HT-29 (cell line): ENCODE measurements around the gene PTPRH. TPM values are rescaled to one million over a fixed set of nuclear protein-coding genes. Genes with fewer than 3 reads are reported as not detected.
"Not testable (repeated sequence)": the region's sequence is repeated elsewhere in the genome, so short reads cannot be mapped to it uniquely, and the experiment has no call there.

Experiments used
- DNase-seq: peaks from one replicate; pipeline ENCODE4 v3.0.0-alpha.2; 2015; ENCODE audit warnings: low spot score
- total RNA-seq: library from RNA; depleted of rRNA; stranded (reverse); fragments of >200 nt; shearing (Covaris generic); gene quantifications from 2 replicates; pipeline ENCODE4 v1.2.3, GENCODE V29; 2014

The PTPRH gene
- total RNA-seq, 1 experiment from 2014 or later, result 103 TPM

DNA sequence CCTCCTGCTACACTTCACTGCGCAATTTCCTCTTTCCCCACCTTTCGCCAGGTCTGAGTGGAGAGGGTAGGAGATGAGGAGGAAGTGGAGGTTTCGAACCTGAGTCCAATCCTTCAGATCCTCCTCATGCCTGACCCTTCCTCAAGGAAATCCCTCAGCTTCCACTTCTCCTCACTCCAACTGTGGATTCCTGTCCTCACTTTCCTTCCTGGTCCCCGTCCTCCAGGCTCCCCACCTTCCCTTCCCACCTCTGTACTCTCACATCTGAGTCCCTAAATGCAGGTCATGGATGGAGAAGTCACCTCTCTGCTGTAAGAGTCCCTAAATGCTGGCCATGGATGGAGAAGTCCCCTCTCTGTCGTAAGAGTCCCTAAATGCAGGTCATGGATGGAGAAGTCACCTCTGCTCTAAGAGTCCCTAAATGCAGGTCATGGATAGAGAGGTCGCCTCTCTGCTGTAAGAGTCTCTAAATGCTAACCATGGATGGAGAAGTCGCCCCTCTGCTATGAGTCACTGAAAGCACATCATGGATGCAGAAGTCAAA, 16.2 kb upstream of the PTPRH start:
- peak; percentile 27 for DNase-seq

DNA sequence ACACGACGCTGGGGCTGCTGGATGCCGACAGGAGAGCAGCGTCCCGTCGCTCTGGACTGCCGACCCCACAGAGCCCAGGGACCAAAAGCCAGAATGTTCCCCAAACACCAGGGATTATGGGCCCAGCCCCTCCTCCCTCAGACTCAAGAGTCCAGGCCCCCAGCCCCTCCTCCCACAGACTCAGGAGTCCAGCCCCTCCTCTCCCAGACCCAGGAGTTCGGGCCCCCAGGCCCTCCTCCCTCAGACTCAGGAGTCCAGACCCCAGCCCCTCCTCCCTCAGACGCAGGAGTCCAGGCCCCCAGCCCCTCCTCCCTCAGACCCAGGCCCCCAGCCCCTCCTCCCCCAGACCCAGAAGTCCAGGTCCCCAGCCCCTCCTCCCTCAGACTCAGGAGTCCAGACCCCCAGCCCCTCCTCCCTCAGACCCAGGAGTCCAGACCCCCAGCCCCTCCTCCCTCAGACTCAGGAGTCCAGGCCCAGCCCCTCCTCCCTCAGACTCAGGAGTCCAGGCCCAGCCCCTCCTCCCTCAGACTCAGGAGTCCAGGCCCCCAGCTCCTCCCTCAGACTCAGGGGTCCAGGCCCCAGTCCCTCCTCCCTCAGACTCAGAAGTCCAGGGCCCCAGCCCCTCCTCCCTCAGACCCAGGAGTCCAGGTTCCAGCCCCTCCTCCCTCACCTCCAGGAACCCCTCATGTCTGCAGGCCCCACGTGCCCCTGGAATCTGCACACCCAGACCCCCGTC, 15.5 kb upstream of the PTPRH start:
- not testable (repeated sequence) for DNase-seq

DNA sequence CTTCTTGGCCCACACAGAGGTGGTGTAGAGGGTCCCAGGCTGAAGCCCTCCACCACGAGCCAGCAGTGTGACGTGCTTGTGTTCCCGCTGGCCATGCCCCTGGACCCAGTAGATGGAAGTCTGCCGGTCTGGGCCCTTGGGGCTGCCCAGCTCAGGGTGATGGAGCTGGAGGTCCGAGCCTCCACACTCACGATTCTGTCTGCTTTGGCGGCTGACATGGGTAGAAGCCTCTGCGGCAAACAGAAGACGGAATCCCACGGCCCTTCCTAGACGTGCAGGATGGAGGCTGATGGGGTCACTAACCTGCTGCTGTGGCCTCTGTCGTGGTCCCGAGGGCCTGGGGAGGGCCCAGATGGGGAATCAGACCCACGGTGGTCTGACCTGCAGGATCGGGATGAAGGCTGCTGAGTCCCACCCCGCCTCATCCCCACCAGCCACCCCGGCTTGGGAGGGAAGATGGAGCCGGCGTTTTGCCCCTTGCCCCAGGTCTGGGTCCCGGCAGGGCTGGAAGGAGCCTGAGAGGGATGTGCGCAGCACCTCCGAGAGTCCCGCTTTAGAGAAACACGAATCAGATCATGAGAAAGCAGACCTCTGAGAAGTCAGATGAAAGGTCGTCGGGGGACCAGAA, 14.9 kb upstream of the PTPRH start:
- DNase-seq, result no peak

DNA sequence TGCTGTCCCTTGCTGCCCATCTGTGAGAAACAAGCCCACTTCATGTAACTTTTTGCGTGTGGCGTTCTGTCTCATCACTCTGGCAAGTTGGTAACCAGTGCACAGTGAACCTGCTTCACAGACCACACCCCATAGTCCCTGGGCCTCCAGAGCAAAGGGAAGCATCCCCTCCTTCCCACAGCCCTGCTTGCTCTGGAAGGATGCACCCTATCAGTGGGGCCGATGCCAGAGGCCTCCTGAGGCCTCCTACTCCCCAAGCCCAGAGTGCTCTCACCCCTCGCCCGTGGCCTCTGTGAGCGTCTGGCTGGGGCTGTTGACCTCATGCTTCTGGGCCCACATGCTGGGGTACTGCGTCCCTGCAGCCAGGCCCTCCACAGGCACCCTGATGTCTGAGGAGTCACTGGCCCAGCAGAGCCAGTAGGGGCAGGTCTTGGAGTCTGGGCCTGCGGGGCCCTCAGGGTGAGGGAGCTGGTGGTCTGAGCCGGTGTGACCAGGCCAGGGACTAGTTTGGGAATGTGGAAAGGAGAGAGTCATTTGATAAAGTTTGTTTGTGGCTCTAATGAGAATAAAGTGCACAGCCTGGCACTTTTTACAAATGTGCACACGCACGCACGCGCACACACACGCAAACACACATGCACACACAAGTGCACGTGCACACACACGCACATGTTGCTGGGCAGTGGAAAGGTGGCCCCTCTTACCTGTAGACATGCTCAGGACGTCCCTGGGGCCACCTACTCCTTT, 14.2 kb upstream of the PTPRH start:
- no peak for DNase-seq

DNA sequence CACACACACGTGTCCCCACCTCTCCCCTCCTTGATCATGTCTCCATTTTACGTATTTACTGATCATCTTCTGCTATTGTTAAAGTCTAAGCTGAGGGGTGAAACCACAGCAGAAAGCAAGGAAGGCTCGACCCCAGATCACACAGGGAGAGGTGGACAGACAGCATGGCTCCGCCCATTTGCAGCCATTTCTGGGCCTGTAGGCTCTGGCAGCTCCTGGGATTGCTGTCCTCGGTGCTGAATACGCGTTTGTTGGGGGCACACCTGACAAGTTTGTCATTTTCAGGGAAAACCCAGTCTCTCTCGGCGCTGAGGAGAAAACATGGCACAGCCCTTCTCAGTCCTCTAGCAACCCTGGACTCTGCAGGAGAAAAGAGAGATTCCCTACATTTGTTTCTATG, 11.2 kb upstream of the PTPRH start:
- DNase-seq, result no peak

DNA sequence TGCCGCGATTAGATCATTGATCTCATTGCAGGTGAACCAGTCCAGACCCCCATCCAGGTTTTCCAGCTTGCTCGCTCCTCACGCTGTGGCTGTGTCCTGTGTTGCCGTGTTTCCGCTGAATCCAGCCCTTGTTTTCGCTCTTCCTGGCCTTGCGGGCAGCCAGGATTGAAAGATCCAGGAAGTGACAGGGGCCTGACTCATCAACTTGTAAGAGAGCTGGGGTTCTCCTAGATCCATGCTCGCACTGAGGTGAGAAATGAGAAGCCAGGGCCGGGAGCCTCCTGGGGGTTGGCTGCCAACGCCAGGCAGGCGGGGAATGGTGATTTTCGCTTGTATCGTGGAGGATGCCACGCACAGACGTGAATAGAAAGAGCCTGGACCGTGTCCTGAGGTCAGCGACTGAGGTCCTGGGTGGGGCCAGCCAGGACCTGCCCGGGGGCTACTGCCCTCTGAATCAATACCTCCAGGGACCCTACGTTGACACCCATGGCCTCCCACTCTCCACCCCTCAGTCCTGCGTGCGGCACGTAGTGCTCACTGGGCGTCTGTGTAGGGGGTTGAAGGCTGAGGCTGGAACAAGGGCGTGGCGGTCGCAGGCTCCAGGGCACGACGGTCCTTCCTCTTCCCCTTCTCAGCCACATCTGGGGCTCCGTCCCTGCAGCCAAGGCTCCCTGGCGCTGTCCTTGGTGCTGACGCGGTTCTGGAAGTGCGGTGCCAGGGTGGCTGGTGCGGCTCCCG, 7.3 kb upstream of the PTPRH start:
- DNase-seq, result peak; percentile 99

DNA sequence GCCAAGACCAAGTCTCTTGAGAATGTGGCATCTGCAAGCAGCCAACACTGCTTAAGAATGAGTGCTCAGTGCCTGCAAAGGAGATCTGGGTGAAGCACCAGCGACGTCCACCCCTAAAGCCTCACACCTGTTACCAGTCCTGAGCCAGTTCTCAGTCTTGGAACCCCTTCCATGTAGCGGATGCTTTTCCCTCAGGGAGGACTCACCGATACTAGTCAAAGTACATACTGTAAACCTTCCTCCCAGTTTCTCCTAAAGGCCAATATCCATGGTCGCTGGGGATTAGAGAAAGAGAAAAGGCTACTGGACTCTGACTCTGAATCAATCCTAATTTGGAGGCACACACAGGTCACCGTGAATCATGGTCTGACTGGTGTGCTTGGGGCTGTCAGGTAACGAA, 4.2 kb upstream of the PTPRH start:
- DNase-seq, result no peak

DNA sequence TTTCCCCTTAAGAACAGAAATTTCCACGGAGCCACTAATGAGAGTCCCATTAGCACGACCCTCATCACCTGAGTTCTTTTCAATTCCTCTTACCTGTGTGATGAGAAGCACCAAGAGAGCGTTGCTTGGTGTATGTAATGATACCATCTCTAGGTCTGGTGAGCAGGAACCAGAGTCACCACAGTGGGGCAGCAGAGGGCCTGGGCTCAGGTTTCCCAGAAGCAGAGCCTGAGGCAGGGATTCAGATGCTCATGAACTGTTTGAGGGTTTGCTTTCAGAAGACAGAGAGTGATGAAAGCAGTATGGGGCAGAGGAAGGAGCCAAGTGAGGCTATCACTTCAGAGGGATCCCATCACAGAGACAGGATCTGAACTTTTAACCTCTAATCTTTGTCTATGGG, 3.1 kb upstream of the PTPRH start:
- peak; percentile 98 for DNase-seq

DNA sequence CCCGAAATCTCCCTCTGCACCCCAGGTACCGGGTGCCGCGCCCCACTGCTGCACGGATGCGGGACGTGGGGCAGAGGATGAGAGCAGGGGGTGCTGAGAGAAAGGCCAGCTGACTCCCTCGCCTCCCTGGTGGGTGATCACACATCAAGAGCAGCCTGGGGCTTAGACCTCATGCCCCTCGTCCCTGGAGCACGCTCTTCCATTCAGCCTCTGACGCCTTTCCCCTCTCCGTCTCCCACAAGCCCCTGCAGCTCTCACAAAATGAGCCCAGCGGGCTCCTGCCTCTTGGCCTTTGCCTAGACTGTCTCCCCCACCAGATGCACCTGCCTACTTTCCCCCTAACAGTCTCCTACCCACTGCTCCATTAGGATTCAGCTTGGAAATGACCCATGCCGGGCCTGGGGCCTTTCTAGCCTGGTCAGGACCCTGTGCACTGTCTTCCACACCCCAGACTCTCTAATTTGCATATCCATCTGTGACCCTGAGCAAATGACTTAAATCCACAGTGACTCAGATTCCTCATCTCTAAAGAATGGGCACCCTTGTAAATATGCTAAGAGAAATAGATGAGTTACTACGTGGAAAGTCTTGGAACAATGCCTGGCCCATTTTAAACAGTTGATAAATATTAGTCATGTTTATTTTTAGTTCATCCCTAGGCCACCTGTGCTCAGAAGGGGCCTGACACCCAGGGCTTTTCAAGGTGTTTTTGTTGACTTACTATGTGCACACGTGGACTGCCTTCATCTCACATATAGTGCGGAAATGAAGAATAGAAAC, 582 bp upstream of the PTPRH start:
- DNase-seq, result peak; percentile 95

DNA sequence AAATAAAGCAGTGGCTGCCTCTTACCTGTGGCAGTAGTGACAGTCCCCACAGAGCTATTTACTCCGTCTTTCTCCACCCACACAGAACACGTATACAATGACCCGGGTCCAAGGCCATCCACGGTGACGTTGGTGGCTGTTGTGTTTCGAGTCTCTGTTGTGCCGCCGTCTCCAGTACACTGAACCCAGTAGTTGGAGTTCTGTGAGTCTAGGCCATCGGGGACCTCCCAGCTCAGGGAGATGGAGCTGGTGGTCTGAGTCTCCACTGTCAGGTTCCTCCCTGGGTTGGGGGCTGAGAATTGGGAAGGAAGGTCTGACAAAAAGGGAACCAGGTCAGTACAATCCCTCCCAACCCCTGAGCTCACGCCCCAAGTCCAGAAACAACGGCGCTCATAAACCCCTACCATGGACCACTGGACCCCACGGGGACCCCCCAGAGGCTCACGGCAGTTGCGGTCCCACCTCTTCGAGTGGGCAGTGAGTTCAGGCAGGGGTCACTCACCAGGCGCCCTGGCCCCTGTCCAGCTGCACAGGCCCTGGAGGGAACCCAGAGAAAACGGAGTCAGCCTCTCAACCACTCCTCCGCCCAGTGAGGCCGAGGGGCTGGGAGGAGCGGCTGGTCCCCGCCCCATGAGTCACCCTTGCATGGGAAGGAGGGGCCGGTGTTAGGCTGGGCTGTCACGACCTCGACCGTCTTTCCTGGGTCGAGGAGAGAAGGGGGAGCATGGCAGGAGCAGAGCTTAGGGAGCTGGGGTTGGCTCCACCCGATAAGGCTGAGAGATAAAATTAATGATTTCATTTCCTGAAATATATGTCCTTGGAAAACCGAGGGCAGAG, 2.4 kb downstream of the PTPRH start:
- peak; percentile 99 for DNase-seq

DNA sequence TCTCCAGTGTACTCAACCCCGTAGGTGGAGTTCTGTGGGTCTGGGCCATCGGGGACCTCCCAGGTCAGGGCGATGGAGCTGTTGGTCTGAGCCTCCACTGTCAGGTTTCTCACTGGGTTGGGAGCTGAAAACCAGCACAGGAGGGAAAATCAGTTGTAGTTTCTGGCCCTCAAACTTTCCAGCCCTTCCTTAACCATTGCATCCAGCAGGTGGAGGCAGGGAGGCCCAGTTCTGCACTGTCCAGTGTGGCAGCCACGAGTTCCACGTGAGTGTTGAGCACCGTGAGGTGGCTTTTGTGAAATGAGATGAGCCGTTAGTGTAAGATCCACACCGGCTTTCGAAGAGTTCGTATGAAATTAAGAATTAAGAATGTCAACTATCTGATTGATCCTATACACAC, 7.1 kb downstream of the PTPRH start:
- peak; percentile 35 for DNase-seq

DNA sequence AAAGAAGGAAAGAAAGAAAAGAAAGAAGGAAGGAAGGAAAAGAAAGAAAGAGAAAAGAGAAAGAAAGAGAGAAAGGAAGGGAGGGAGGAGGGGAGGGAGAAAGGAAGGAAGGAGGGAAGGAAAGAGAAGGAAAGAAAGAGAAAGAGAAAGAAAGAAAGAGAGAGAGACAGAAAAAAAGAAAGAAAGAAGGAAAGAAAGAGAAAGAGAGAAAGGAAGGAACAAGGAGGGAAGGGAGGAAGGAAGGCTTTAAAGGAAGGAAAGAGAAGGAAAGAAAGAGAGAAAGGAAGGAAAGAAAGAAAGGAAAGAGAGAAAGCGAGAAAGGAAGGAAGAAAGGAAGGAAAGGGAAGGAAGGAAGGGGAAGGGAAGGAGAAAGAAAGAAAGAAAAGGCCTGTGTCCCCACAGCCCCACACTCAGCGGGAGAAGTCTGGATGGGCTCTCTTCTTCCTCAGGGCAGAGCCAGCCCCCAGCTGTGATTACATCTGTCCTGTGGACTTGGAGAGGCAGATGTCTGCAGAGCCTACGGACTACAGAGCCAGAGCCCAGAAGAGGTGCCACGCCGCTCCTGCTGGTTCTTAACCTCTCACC, 9.6 kb downstream of the PTPRH start:
- no peak for DNase-seq

DNA sequence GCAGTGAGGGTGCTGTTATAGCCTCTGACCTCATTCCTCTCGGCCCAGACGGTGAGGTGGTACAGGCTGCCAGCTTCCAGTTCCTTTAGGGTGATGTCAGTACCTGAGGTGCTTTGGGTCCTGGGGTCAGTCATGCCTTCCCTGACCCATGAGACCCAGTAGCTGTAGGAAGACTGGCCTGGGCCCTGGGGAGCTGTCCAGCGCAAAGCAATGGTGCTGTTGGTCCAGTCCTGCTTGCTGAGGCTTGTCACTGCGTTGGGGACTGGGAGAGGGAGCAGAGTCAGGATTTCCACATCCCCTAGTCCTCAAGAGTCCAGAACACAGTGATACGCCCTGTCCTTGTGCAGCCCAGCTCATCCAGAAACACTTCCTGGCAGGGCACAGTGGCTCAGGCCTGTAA, 10.7 kb downstream of the PTPRH start:
- no peak for DNase-seq

DNA sequence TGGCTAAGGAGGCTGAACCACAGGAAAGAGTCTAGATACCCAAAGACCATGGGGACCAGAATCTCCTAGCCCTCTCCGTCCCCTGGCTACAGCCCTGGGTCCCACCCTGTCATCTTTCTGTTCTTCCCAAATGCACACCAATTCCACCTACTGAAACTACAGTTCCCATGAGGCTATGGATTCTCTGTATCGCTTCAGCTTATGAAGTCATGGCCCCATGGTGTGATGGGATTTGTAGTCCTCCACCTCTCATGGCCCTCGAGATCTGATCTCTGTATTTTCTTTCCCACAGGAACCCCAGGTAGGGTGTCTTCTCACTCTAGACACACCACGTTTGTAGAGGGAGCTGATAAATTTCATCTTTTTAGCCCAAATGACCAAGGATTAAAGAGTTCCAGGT, 11.8 kb downstream of the PTPRH start:
- DNase-seq, result no peak

DNA sequence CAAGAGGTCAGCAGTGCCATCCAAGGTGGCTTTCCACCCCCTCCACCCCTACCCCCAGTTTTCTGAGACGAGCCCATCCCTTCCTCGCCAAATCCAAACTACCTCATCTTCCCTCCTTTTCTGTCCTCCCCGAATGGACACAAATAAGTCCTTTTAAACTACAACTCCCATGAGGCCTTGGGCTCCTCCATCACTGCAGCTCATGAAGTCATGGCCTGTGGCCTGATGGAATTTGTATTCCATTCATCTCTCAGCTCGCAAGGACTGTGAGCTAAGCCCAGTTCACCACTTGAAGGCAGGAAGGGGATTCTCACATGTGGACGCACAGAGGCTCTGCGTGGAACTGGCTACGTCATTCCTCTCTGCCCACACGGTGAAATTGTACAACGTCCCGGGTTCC, 12.5 kb downstream of the PTPRH start:
- DNase-seq, result peak; percentile 51

DNA sequence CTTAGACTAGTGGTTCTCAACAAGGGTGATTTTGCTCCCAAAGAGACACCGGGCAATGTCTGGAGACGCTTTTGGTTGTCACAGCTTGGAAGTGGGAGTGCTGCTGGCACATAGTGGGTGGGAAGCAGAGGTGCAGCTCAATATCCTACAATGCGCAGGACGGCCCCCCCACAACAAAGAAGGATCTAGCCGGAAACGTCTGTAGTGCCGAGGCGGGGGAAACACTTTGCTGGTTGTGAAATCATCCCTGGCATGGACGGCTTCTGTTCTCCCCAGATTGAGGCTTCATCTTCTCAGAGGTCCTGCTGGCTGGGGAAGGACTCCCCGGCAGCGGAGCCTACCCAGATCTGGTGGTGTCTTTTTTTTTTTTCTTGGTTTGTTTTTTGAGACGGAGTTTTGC, 15.8 kb downstream of the PTPRH start:
- DNase-seq, result no peak

DNA sequence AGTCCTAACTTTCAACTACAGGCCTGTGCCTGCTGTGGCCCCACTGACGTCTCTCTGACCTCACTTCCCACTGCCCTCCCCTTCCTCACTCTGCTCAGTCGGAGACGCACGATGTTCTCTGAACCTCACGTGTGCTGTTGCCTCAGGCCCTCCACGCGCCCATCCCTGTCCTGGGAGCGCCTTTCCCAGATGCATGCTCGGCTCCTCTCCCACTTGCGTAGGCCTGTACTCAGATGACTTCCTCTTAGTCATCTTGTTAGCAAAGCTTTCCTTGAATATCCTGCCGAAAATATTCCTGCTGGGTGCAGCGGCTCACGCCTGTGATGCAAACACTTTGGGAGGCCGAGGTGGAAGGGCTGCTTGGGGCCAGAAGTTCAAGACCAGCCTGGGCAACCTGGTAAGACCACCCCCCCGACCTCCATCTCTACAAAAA, 19.9 kb downstream of the PTPRH start:
- no peak for DNase-seq

DNA sequence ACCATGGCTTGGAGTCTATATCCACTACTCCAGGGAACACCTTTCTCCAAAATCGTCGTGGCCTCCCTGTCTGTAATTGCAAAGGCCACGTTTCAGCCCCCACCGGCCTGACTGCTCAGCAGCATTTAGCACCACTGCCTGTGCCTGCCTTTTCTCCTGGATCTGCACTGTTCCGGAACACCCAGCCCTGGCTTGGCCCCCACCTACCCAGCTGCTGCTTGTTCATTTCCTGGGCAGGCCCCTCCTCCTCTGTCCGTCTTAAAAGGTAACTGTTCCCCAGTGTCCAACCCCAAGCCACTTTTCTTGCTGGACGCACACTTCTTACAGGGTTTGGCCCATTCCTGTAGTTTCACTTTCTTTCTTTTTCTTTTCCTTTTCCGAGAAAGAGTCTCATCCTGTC, 20.7 kb downstream of the PTPRH start:
- no peak for DNase-seq

DNA sequence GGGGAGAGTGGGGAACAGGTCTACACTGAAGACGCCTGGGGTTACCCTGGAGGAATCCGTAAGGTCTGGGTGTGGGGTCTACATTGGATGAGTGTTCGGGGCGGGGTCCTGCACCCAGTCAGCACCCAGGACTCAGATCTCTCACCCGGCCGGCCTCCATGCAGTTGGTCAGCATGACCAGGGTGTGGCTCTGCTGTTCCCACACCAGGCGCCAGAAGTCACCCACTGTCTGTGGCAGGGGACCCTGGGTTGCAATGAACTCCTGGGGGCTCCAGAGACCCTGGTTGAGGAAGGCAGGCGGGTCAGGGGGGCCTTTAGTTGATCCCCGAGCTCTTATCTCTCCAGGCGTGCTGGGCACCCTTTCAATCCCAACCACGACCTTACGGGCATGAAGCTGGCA, 23.2 kb downstream of the PTPRH start:
- no peak for DNase-seq

DNA sequence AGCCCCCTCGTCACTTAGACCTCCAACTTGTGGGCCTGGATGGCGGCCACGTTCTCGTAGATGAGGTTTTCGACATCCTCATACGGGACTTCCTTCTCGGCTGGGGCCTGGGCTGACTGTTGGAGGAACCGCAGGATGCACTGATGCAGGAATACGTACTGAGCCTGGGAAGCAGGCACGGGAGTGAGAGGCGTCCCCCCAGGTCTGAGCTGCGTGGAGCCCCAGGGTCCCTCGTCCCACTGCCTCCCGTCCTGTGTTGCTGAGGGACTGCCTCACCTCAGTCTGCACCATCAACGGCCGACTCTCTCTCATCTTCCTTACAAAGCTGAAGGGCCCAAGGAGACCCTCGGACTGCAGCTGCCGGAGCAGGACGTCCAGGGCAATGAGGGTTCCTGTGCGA, 27.6 kb downstream of the PTPRH start:
- DNase-seq, result no peak
